GM19438 (cell line): ENCODE measurements around the gene MAD1L1.
A peak's percentile ranks its signal among the peaks of the same experiment; 100 is the strongest.

ENCODE experiments used
- ATAC-seq: cut with Tn5 transposase; IDR thresholded peaks from one replicate; pipeline ENCODE4 v1.9.1; 2021; ENCODE audit warnings: low read depth; ENCODE audit not compliant: unreplicated experiment

Gene MAD1L1

DNA sequence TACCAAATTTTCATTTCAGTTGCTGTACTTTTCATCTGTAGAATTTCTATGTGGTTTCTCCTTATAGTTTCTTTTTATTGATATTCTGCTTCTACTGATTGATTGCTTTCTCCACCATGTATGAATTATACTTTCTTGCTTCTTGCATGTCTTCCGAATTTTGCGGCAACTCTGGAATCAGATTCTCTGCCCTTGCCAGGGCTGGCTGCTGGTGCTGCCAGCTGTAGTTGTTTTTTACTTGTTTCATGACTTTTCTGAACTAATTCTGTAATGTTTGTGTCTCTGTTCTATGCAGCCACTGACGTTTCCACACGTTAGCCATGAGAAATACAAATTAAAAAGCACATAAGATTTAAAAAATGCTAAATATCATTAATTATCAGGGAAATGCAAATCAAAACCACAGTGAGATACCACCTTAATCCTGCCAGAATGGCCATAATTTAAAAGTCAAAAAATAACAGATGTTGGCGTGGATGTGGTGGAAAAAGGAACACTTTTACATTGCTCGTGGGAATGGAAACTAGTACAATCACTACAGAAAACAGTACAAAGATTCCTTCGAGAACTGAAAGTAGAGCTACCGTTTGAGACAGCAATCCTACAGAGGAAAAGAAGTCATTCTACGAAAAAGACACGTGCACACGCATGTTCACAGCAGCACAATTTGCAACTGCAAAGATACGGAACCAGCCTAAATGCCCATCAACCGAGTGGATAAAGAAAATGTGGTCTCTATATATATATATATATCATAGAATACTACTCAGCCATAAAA is 51.5 kb downstream of the MAD1L1 start:
- no peak for ATAC-seq

- no peak for ATAC-seq
Measured at GRCh38 chr7:2180081-2180480, 52.7 kb downstream of the MAD1L1 start.

GRCh38 chr7:2175514-2175913 is 57.2 kb downstream of the MAD1L1 start:
- ATAC-seq: no peak

- no peak for ATAC-seq
Measured at GRCh38 chr7:2175091-2175490, 57.7 kb downstream of the MAD1L1 start.

DNA sequence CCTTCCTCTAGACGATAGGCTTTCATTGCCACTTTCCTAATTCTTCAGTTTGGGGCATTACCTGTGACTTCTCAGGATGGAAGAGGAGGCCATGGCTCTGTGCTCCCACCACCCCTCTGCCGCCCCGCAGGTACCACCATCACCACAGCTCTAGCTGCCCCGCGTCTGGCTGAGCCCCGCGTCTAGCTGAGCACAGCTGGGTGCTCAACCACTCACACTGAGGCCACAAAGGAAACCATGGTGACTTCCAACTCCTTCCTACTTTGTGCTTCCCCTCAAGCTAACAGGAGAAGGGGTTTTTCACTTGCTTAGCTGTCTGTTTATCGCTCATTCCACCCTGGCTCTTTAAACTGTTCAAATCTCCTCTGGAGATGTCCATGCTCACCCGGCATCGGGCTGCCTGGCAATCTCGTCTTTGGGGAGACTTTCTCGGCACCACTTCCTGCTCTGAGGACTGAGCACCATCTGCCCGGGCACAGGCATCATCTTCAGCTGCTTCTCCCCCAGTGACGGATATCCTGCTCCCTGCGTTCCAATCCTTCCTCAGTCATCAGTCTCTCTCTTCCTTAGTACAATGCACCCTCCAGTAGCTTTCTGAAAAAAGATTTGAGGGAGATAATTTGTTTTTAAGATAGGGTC is 59.4 kb downstream of the MAD1L1 start:
- no peak for ATAC-seq

DNA sequence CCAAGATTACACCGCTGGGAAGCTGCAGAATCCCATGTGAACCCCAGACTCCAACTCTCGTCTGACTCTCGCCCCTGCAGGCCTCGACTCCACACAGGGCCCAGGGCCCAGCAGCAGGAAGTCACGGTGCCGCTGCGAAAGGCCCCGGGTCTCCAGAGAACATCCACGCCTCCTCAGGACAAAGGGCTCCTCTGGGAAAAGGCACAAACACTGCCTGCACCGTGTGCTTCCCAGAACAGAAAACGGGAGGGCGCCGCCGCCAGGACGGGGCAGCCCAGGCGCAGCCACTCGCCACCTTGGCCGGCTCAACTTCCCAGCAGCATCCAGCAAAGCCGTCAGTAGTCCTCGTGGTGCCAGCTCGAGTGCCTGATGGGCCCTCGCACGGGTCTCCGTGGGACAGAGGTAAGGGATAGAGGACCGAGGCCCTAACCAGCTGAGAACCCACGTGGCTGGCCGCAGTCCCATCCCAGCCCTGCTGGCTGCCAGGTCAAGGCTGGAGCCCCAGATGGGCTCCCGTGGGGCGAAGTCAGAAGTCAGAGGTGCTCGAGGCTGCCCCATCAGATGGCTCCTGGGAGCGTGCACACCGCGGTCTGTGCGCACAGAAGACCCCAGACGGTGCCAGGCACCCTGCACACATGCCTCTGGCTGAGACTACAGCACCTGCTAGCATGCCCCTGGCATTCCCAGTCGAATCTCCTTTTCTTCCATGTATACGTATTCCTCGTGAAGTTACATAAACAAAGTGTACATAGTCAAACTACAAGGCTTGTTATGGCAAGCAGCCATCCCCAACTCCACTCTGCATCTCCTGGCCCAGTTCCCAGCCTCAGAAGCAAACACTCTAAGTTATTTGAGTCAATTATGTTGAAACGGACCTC is 60.2 kb downstream of the MAD1L1 start:
- no peak for ATAC-seq

- ATAC-seq: no peak
Measured at GRCh38 chr7:2171855-2172254, 60.9 kb downstream of the MAD1L1 start.

GRCh38 chr7:2170576-2171521 is 61.9 kb downstream of the MAD1L1 start:
- ATAC-seq: no peak

- ATAC-seq: no peak
Measured at GRCh38 chr7:2169923-2170575, 62.7 kb downstream of the MAD1L1 start.

DNA sequence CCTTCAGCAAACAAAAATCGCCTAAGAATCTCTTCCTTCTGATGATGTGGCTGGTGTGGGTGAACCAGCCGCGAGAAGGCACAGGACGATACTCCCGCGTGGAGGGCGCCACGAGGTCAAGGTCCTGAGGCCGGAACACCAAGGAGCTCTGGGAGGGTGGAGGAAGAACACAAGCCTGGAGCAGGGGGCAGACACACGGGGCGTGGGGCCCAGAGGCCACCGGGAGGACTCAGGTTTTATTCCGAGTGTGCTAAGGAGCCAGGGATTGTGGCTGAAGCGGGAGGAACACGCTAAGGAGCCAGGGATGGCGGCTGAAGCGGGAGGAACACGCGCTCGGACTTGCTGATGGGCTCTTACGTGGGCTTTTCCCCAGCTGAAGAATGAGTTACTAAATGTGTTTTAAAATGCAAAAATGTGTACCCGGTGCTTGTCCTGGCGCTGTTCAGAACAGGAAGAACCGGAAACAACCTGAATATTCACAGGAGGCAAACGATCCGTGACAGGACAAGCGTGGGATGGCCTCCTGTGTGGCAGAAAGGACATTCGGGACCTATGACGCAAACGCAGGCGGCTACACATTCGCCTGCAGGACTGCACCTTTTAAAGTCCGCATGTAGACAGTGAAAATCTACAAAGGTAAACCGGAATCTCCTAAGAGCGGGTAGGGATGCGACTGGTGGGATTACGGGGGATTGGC is 64.0 kb downstream of the MAD1L1 start:
- no peak for ATAC-seq

DNA sequence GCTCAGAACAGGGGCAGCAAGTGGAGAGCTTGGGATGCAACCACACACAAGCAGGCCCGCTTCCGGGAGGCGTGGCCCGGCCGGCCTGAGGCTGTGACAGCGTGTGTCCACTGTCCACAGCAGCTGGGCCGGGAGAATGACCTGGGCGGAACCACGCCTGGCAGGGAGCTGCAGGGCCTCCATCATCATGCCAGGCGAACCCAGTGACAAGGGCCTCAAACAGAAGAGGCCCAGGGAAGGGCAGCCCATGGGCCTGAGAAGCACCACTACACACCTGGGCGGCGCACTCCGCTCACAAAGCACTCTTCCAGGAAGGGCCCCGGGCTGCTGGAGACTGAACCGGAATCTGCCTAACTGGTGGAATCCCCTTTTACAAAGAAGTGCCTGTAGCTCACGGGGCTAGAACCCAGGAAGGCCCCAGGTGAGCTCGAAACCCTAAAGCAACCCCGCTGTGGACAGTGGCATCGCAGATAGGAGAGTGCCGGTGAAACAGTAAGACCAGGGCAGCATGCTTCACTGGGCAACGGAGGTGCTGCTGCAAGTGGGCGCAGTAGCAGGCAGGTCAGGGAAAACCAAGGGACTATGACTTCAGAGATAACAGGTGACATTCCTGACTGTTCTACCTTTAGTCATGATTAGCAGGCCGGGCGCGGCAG is 66.0 kb downstream of the MAD1L1 start:
- no peak for ATAC-seq

DNA sequence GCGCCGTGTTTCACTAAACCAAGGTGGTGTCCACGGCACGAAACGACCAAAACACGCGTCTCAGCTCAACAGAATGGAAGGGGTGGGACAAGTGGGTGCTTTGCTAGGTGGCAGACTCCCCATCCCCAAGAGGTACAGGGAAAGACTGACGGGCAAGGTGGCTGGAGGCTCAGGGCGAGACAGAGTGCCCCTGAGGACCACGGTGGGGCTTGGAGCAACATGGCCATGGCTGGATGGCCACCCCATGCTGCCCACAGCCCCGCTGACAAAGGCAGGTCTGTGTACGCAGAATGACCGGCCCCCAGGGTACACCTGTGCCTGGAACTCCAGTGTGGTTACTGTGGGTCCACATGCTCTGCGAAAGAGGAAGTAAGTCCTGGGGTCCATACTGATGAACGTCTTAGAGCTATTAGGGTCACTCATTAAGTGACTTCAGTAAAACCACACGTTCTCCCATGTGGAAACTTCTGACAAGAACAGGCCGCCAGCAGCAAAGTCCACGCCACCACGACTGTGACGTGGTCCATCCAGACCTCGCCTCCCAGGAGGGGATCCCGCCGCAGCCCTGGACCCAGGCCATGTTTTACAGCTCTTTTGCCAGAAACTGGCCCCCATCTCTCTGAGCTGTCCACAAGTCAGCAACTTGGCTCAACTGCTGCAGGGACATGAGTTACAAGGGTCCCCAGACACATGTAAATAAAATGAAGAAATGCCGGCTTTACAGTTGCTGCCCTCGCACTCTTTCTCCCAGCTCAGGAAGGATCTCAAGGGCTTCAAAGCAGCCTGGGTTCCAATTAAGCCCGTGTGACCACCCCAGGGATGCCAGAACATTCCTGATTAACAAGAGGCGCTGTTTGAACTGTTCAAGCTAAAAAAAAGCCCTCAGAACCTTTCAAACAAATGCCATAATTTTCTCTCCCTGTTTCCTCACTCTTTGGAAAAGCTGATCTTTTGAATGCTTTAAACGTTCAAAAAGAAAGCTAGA is 66.8 kb downstream of the MAD1L1 start:
- peak; percentile 99 for ATAC-seq

DNA sequence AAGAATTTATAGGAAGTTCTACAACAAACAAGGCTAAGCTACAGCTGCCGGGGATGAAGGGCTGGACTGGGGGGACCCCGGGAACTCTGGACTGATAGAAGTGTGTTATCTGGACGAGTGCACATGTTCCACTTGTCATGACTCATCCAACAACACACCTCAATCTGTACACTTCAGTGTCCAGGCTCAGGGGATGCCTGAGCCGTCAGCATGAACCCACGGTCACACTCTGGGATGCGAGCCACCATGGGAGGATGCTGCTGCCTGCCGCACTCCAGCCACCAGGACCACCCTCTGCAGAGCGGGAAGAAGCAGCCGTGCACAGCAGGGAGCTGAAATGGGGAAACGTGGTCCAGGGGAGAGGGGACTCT is 67.5 kb downstream of the MAD1L1 start:
- no peak for ATAC-seq

GRCh38 chr7:2164646-2165045 is 68.1 kb downstream of the MAD1L1 start:
- ATAC-seq: no peak

GRCh38 chr7:2163600-2164555 is 68.9 kb downstream of the MAD1L1 start:
- ATAC-seq: no peak

- ATAC-seq: no peak
Measured at GRCh38 chr7:2162959-2163358, 69.8 kb downstream of the MAD1L1 start.
